ENCODE data around the gene HM13.
"Not testable (repeated sequence)": the region's sequence is repeated elsewhere in the genome, so short reads cannot be mapped to it uniquely, and the experiment has no call there.

The HM13 gene

DNA sequence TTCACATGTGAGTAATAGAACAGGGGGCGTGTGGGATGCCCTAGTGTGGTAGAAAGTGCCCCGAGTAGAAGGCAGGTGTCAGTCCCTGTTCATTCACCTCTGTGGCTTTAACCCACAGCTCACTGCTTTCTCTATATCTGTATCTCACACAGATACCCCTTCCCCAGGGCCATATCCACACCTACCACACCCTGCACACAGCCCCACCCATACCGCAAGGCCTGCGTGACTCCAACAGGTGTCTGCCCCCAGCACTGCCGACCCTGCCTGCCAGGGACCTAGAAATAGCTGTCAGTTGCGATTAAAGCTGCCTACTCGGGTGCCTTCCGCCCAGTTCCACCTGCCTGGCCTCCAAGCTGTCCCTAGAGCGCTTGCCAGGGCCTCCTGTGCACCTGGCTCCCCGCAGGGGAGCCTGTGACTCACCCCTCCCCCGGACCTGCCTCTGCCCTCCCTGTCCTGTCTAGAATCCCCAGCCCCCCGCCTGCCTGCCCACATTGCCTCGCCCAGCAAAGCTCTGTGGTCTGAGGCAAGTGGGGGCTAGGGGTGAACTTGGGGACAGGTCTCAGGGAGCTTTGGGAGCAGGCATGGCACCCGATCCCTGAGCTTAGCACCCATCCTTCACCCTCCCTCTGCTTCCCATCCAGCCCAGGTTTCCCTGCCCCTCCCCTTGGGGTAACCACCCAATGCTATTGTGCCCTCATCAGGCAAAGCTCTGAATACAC lies 52.6 kb downstream of the HM13 start:
- DNase-seq (ENCODE audit: low read depth in 1 of 2, low spot score in 1 of 2): no peak

DNA sequence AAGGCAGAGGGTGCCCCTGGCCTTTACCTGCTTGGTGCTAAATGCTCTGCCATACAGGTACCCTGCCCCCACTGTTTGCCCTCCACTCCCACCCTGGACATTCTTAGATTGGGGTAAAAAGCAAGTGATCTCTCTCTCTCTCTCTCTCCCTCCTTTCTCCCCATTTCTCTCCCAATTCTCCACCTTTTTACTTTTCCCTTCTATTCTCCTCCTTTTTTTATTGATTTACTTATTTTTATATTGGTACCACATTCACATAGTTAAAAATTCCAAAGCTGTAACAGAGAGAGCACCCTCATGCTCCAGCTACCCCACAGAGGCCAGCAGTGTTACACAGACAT lies 53.1 kb downstream of the HM13 start:
- no peak for DNase-seq (ENCODE audit: low read depth in 1 of 2, low spot score in 1 of 2)

DNA sequence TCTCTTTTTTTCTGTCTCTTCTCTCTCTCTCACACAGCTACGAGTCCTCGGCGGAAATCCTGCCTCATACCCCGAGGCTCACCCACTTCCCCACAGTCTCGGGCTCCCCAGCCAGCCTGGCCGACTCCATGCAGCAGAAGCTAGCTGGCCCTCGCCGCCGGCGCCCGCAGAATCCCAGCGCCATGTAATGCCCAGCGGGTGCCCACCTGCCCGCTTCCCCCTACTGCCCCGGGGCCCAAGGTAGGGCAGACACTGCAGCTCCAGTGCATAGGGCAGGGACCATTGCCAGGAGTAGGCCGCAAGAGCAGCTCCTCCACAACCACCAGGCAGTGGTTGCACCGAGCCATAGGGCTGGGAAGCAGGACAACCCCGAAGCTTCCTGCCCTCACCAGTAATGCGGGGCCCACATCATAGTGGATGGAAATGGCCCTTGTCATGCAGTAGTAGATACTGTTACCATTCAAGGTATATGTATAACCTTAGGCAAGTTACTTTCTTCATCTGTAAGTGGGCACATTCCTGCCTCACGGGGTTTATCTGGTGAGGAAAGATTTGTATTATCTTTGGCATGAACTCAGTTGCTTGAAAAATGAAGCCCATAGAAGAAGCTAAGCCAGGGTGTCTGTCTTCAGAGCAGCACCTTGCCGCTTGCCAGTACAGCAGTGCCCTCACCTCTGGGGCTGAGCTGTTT lies 53.9 kb downstream of the HM13 start:
- no peak for DNase-seq (ENCODE audit: low read depth in 1 of 2, low spot score in 1 of 2)

DNA sequence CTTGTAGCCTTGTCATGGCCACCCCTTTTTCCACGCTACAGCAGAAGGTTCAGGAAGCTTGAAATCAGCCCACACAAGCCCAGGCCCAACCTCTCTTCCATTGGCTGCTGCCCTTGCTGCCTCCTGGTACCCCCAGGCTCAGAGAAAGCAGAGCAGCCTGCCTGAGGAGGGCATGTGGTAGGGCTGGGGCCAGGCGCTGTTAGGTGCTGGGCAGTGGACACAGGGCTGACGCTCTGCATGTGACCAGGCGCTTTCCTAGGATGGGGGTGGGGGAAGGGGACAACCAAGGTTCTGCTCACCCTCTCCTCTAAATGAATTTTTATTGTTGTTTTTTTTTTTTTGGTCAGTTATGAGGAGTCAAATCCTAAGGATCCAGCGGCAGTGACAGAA lies 54.5 kb downstream of the HM13 start:
- DNase-seq (ENCODE audit: low read depth in 1 of 2, low spot score in 1 of 2): no peak

DNA sequence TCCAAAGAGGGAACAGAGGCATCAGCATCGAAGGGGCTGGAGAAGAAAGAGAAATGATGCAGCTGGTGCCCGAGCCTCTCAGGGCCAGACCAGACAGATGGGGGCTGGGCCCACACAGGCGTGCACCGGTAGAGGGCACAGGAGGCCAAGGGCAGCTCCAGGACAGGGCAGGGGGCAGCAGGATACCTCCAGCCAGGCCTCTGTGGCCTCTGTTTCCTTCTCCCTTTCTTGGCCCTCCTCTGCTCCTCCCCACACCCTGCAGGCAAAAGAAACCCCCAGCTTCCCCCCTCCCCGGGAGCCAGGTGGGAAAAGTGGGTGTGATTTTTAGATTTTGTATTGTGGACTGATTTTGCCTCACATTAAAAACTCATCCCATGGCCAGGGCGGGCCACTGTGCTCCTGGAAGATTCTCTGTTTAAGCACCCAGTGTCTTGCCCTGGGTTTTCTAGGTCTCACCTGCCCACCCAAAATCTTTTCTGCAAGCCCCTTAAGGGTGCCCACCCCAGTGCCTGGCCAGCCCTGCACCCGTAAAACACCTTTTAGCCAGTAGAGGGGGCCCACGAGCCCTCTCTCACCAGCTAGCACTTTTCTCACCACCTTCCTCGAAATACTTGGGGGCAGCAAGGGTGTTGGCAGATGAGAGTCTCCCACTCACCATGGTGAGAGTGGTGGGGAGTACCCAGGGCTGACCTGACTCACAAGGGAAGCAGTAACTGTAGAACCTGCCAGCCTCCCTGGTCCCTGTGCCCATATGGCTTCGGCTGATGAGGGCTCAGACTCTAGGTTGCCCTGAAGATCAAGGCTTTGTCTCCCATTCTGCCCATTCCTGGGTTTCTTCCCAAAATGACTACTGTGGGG lies 55.1 kb downstream of the HM13 start:
- DNase-seq (ENCODE audit: low read depth in 1 of 2, low spot score in 1 of 2): peak; percentile 30 to 41

DNA sequence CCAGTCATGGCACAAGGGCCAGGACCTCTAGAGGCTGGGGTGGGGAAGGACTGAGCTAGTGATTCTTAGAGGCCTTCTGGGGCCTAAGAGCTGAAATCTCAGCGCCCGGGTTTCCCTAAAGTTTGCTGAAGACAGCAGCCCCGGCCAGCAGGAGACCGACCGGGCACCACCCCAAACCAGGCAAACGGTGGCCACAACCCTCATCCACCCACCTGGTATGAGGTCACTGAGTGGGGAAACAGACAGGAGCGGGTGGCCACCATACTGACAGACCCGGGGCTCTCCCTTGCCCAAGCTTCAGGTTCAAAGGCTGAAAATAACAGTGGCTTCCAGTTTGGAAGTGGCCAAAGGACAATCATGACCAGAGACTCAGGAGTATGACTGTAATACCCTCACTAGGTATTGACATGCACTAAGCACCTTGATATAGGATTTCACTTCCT lies 55.8 kb downstream of the HM13 start:
- no peak for DNase-seq (ENCODE audit: low read depth in 1 of 2, low spot score in 1 of 2)

DNA sequence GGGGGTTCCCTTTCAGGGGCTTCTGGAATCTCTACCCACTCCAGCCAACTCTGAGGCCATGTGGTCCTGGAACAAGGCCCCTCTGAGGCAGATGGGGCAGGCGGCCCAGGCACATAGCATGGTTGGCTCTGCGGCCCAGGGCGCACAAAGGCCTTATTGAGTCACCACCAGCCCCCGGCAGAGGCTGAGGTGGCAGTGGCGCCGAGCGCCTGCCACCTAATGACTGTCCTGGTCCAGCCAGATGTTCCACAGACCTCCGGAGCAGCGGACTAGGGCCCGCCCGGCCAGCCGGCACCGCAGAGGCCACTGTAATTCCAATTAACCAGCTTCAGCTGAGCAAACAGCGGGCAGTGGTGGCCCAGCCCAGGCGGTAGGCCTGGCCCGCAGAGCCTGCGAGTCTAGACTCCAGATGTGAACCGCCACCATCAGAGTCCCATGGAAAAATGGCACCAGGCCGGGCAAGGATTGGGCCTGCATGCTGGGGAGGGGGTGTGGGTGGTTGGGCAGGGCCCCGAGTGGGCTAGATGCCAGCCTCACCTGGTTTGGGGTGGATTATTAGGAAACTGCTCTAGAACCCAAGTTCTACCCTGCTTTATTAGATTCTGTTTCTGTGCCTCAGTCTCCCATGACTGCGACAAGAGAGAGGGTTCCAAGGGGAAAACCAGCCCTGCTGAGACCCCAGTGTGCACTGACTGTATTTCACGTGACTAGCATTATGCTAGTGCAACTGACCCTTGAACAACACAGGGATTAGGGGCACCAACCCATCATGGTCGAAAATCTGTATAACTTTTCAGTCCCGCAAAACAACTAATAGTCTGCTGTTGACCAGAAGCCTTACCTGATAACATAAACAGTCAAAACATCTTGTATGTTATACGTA lies 56.7 kb downstream of the HM13 start:
- no peak for DNase-seq (ENCODE audit: low read depth in 1 of 2, low spot score in 1 of 2)

DNA sequence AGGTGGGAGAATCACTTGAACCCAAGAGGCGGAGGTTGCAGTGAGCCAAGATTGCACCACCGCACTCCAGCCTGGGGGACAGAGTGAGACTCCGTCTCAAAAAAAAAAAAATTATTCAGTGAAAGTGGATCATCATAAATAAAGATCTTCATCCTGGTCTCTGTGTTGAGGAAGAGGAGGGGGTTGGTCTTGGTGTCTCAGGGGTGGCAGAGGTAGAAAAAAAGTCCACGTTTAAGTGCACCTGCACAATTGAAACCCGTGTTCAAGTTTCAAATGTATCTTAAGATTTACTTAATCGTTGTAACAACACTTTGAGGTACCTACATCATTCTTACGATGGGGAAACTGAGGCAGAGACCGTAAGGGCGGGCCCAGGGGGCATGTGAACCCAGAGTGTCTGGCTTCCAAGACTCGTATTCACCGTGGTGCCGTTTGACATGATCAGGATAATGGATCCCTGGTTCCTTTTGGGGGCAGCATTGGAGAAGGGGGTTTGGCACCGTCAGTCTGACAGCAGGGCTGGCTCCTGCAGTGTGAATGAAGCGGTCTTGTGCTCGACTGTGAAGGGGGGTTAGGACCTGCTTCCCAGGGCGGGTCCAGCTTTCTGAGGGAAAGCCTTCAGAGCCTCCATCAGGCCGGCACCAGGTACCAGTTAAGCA lies 57.9 kb downstream of the HM13 start:
- DNase-seq (ENCODE audit: low read depth in 1 of 2, low spot score in 1 of 2): no peak

DNA sequence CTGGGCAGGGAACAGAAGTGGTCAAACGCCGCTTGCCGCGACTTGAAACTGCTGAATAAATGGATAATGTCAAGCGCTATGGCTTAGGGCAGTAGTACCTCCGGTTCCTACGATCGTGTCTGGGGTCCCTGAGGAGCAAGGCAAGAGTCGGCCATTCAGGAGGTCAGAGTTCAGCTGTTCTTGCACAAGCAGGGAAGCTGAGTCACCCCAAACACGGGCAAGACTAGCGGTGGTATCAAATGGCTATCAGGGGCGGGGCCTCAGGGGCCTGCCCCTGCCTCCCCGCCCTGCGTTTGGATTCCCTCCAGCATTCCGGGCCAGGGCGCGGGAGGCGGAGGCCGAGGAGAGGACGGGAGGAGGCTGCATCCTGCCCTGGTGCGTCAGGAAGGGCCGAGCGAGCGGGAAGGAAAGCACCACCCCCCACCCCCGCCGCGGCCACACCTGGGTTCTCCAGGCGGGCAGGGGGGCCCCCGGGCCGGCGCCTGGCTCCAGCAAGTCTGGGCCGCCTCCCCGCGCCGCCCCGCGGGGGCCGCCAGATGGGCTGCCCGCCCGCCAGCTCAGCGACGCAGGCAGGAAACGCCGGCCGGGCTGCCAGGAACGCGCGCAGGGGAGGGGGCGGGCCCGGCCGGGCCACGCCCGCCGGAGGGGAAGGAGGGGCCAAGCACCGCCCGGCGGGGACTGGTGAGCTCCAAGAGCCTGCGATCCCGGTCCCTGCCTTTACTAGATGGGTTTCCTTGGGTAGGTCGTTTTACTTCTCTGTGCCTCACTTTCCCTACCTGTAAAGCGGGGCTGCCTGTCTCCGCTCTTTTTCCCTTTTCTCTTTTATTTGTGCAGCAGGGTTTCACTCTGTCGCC lies 58.7 kb downstream of the HM13 start:
- peak; percentile 72 to 83 for DNase-seq (ENCODE audit: low read depth in 1 of 2, low spot score in 1 of 2)

DNA sequence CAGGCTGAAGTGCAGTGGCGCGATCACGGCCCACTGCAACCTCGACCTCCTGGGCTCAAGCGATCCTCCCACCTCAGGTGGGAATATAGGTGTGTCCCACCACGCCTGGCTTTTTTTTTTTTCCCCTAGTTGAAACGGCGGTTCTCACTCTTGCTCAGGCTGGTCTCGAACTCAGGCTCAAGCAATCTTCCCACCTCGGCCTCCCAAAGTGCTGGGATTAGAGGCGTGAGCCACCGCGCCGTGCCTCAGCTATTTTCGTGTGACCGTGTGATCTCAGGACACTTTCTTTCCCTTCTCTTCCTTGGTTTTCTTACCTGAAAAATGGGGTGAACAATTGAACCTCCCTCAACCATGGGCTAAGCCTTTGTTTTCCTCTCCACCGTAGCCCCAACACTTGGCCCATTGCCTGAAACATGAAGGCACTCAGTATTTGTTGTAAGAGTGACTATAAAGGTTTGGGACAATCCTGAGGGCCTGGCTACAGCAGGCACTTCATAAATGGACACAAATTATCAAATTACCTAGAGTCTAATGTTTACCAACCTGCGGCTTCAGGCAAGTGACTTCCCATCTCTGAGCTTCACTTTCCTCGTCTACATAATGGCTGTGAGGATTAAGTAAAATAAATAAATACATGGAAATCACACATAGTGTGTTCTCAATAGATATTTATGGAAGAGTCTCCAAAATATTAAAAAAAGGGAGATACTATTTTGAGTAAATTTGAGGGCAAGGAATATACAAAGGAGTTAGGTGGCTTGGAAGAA lies 59.5 kb downstream of the HM13 start:
- no peak for DNase-seq (ENCODE audit: low read depth in 1 of 2, low spot score in 1 of 2)

DNA sequence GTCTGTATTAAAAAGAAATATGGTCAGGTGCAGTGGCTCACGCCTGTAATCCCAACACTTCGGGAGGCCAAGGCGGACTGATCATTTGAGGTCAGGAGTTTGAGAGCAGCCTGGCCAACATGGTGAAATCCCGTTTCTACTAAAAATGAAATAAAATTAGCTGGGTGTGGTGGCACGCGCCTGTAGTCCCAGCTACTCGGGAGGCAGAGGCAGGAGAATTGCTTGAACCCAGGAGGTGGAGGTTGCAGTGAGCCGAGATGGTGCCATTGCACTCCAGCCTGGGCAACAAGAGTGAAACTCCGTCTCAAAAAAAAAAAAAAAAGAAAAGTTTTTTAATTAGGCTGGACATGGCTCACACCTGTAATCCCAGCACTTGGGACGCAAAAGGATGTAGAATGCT lies 60.7 kb downstream of the HM13 start:
- DNase-seq (ENCODE audit: low read depth in 1 of 2, low spot score in 1 of 2): not testable (repeated sequence)

DNA sequence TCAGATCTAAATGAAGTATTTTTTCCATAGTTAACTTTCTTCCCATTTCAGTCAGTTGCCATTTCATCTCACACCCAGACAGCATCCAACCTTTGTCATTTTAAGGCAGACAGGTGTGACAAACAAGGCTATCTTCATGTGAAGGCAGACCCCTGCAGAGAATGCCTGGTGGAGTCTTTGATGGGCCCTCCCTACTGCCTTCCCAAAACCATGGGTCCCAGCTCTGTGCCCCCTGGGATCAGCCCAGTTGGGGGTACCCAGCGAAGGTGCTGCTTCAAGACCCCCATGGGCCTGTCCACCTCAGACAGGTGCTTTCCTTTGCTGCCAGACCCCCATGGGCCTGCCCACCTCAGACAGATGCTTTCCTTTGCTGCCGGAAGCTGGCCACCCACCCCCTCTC lies 62.5 kb downstream of the HM13 start:
- no peak for DNase-seq (ENCODE audit: low read depth in 1 of 2, low spot score in 1 of 2)

DNA sequence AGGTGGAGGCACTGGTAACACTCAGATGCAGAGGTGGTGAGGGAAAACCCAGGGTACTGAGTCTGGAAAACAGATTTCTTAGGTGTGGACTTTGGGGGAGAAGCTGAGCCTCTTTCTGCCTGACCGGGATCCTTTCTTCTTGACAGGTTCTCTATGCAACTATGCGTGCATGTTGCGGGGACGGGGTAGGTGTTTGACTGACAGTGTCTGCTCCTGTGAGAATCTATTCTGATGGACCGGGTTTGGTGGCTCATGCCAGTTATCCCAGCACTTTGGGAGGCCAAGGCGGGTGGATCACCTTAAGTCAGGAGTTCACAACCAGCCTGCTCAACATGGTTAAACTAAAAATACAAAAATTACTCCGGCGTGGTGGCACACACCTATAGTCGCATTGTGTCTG lies 63.0 kb downstream of the HM13 start:
- DNase-seq (ENCODE audit: low read depth in 1 of 2, low spot score in 1 of 2): no peak

DNA sequence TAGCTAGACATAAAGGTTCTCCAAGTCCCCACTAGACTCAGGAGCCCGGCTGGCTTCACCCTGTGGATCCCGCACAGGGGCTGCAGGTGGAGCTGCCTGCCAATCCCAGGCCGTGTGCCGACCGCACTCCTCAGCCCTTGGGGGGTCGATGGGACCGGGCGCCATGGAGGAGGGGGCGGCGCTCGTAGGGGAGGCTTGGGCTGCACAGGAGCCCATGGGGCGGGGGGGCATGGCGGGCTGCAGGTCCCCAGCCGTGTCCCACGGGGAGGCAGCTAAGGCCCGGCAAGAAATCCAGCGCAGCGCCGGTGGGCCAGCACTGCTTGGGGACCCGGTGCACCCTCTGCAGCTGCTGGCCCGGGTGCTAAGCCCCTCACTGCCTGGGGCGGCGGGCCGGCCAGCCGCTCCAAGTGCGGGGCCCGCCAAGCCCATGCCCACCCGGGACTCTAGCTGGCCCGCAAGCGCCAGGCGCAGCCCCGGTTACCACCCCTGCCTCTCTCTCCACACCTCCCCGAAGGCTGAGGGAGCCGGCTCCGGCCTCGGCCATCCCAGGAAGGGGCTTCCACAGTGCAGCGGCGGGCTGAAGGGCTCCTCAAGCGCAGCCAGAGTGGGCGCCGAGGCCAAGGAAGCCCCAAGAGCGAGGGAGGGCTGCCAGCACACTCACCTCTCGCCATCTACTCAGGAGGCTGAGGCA lies 64.4 kb downstream of the HM13 start:
- no peak for DNase-seq (ENCODE audit: low read depth in 1 of 2, low spot score in 1 of 2)

DNA sequence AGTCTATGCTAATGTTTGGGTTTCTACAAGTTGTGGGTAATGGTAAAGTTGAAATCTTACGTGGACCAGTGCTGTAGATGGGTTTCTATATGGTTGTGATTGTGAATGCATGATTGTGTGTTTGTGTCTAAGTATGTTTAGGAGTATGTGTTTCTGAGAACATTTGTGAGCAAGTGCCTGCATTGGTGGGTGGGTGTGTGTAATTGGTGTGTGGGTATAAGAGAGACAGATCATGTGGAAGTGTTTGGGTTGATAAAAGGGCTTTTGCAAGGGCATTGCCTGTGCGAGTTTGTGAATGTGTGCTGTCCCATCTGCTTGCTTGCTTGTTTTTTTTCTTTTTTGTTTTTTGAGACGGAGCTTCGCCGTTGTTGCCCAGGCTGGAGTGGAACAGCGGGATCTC lies 65.0 kb downstream of the HM13 start:
- no peak for DNase-seq (ENCODE audit: low read depth in 1 of 2, low spot score in 1 of 2)

DNA sequence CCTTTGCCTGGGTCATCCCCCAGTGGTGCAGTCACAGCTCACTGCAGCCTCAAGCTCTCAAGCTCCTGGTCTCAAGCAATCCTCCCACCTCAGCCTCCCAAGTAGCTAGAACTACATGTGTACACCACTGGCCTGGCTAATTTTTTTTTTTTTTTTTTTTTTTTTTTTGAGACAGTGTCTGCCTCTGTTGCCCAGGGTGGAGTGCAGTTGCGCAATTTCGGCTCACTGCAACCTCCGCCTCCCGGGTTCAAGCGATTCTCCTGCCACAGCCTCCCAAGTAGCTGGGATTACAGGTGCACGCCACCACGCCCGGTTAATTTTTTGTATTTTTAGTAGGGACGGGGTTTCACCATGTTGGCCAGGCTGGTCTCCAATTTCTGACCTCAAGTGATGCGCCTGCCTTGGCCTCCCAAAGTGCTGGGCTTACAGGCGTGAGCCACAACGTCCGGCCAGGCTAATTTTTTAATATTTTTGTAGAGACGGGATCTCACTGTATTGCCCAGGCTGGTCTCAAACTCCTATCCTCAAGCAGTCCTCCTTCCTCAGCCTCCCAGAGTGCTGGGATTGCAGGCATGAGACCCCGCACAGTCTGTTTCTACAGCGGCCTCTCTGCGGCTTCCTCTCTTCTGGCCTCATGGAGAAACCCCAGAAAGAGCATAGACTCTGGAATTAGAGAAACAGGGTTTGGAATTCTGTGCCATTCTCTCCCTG lies 65.9 kb downstream of the HM13 start:
- DNase-seq (ENCODE audit: low read depth in 1 of 2, low spot score in 1 of 2): not testable (repeated sequence)

DNA sequence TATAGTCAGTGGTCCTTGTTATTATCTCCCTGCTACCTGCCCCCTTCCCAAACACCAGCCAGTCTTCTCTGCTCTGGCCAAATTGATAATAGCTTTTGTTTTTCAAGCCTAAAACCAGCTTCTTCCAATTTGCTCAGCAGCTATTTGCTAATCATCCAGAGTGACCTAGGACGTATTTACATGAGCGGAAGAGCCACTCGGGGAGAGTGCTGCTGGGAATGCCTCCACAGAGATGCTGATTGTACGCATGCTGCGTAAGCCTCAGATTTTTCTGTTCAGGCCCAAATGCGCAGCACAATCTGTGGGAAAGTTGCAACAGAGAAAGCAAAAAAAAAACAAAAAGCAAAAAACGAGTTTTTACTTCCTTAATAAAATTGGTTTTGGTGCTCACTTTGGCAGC lies 66.5 kb downstream of the HM13 start:
- no peak for DNase-seq (ENCODE audit: low read depth in 1 of 2, low spot score in 1 of 2)

DNA sequence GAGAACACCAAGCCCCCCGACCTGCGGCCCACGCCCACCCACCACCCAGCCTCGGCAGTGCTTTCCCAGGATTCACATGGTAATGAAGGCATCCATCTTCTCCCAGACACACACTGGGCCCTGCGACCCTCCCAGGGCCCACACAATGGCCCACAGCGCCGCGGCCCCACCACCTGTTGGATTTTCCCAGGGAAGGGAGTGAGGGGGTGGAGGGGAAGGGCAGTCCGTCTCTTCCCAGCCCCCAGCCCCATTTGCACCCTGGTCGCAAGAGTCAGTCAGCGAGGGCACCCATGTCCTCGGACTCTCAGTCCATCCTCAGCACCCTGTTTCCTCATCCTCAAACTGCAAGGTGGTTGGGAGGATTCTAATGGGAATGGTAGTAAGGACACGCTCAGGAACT lies 67.1 kb downstream of the HM13 start:
- DNase-seq (ENCODE audit: low read depth in 1 of 2, low spot score in 1 of 2): no peak
